H9 (cell line): ENCODE measurements around the gene SLCO3A1. TPM values are rescaled to one million over a fixed set of nuclear protein-coding genes. Genes with fewer than 3 reads are reported as not detected.

Experiments
- DNase-seq: peaks from one replicate; pipeline ENCODE4 v3.0.0-alpha.2; 2017
- H2AFZ ChIP-seq: one replicate; pipeline ENCODE4 v1.6.1; 2013; ENCODE audit warnings: mild to moderate bottlenecking, low read length, control low read depth, moderate library complexity
- H2AK5ac ChIP-seq: 2 replicates; pipeline ENCODE4 v1.6.1; 2013; ENCODE audit warnings: low read length, control low read depth, mixed read lengths; ENCODE audit not compliant: insufficient read length
- H2BK120ac ChIP-seq: one replicate; pipeline ENCODE4 v1.6.1; 2013; ENCODE audit warnings: low read depth, mild to moderate bottlenecking, low read length, control low read depth, inconsistent platforms; ENCODE audit not compliant: poor library complexity, severe bottlenecking
- H2BK12ac ChIP-seq: 2 replicates; pipeline ENCODE4 v1.6.1; 2013; ENCODE audit warnings: low read length, control low read depth, mixed read lengths, low read depth; ENCODE audit not compliant: insufficient read length
- H2BK15ac ChIP-seq: 2 replicates; pipeline ENCODE4 v1.6.1; 2013; ENCODE audit warnings: low read depth, low read length, control low read depth
- H2BK20ac ChIP-seq: one replicate; pipeline ENCODE4 v1.6.1; 2013; ENCODE audit warnings: low read depth, mild to moderate bottlenecking, low read length, control low read depth, inconsistent platforms; ENCODE audit not compliant: poor library complexity, severe bottlenecking
- H2BK5ac ChIP-seq: 2 replicates; pipeline ENCODE4 v1.6.1; 2013; ENCODE audit warnings: low read length, control low read depth, mixed read lengths; ENCODE audit not compliant: insufficient read length
- H3K14ac ChIP-seq: 2 replicates; pipeline ENCODE4 v1.6.1; 2013; ENCODE audit warnings: low read length, control low read depth; ENCODE audit not compliant: insufficient read depth
- H3K18ac ChIP-seq: 2 replicates; pipeline ENCODE4 v1.6.1; 2013; ENCODE audit warnings: low read depth, mild to moderate bottlenecking, mixed read lengths, low read length, control low read depth; ENCODE audit not compliant: insufficient read length
- H3K23ac ChIP-seq: 2 replicates; pipeline ENCODE4 v1.6.1; 2013; ENCODE audit warnings: low read length, control low read depth, mixed read lengths, low read depth; ENCODE audit not compliant: insufficient read length
- H3K23me2 ChIP-seq: 2 replicates; pipeline ENCODE4 v1.6.1; 2013; ENCODE audit warnings: low read depth, mild to moderate bottlenecking, mixed read lengths, low read length, control low read depth; ENCODE audit not compliant: insufficient read length, poor library complexity, severe bottlenecking
- H3K27ac ChIP-seq: 2 replicates; pipeline ENCODE4 v1.5.1; 2013; ENCODE audit warnings: low read length, control low read depth, mixed read lengths, low read depth; ENCODE audit not compliant: insufficient read length
- H3K27me3 ChIP-seq: 2 replicates; pipeline ENCODE4 v1.6.1; 2013; ENCODE audit warnings: low read length, control low read depth, inconsistent platforms; ENCODE audit not compliant: insufficient read depth
- H3K4ac ChIP-seq: 2 replicates; pipeline ENCODE4 v1.6.1; 2013; ENCODE audit warnings: low read depth, mild to moderate bottlenecking, control low read depth, inconsistent platforms, low read length, moderate library complexity
- H3K4me1 ChIP-seq: 2 replicates; pipeline ENCODE4 v1.6.1; 2013; ENCODE audit warnings: low read length, control low read depth, inconsistent platforms; ENCODE audit not compliant: insufficient read depth
- H3K4me2 ChIP-seq: 2 replicates; pipeline ENCODE4 v1.6.1; 2013; ENCODE audit warnings: low read length, control low read depth, mixed read lengths; ENCODE audit not compliant: insufficient read length, insufficient read depth
- H3K56ac ChIP-seq: 2 replicates; pipeline ENCODE4 v1.6.1; 2013; ENCODE audit warnings: low read depth, mild to moderate bottlenecking, mixed read lengths, low read length, control low read depth; ENCODE audit not compliant: insufficient read length
- H3K79me1 ChIP-seq: 2 replicates; pipeline ENCODE4 v1.6.1; 2013; ENCODE audit warnings: low read depth, mild to moderate bottlenecking, moderate library complexity, low read length, control low read depth, inconsistent platforms; ENCODE audit not compliant: insufficient read depth, poor library complexity, severe bottlenecking
- H3K79me2 ChIP-seq: 2 replicates; pipeline ENCODE4 v1.6.1; 2013; ENCODE audit warnings: low read length, control low read depth, inconsistent platforms; ENCODE audit not compliant: insufficient read depth
- H3K9ac ChIP-seq: 2 replicates; pipeline ENCODE4 v1.6.1; 2013; ENCODE audit warnings: low read length, control low read depth, mixed read lengths; ENCODE audit not compliant: insufficient read length; ENCODE audit errors: extremely low read depth
- H3K9me3 ChIP-seq: one replicate; pipeline ENCODE4 v1.6.1; 2013; ENCODE audit warnings: low read depth, low read length, inconsistent platforms; ENCODE audit not compliant: control insufficient read depth
- H3T11ph ChIP-seq: one replicate; pipeline ENCODE4 v1.6.1; 2013; ENCODE audit warnings: mild to moderate bottlenecking, low read length, control low read depth, inconsistent platforms
- H4K20me1 ChIP-seq: one replicate; pipeline ENCODE4 v1.6.1; 2013; ENCODE audit not compliant: control insufficient read depth, insufficient read length, insufficient read depth
- H4K5ac ChIP-seq: 2 replicates; pipeline ENCODE4 v1.6.1; 2013; ENCODE audit warnings: low read depth, mild to moderate bottlenecking, mixed read lengths, low read length, control low read depth; ENCODE audit not compliant: insufficient read length
- H4K8ac ChIP-seq: replicated peaks from 2 replicates; pipeline ENCODE4 v1.6.1; 2013; ENCODE audit warnings: low read length, control low read depth, mixed read lengths, low read depth; ENCODE audit not compliant: insufficient read length
- H4K91ac ChIP-seq: 2 replicates; pipeline ENCODE4 v1.6.1; 2013; ENCODE audit warnings: low read depth, mild to moderate bottlenecking, moderate library complexity, mixed read lengths, low read length, control low read depth; ENCODE audit not compliant: insufficient read length
- H3K27ac Mint-ChIP-seq, 3 experiments: 2 replicates in 2 of 3; 3 replicates in 1 of 3; pipeline ENCODE4 v1.8.0; 2020 to 2021; ENCODE audit warnings: mixed read lengths in 3 of 3, mild to moderate bottlenecking in 1 of 3, moderate library complexity in 1 of 3
- H3K27me3 Mint-ChIP-seq: 2 replicates; pipeline ENCODE4 v1.8.0; 2021; ENCODE audit warnings: low read depth, mild to moderate bottlenecking, moderate library complexity, mixed read lengths
- H3K36me3 Mint-ChIP-seq, 3 experiments: 2 replicates in 2 of 3; 3 replicates in 1 of 3; pipeline ENCODE4 v1.8.0; 2020 to 2021; ENCODE audit warnings: low read depth in 3 of 3, mixed read lengths in 3 of 3; ENCODE audit not compliant: insufficient read depth in 1 of 3
- H3K4me1 Mint-ChIP-seq, 2 experiments: 2 replicates each; pipeline ENCODE4 v1.8.0; 2020; ENCODE audit warnings: mixed read lengths in 2 of 2
- H3K4me3 Mint-ChIP-seq, 2 experiments: 2 replicates in 1 of 2; 3 replicates in 1 of 2; pipeline ENCODE4 v1.8.0; 2020 to 2021; ENCODE audit warnings: mild to moderate bottlenecking in 2 of 2, mixed read lengths in 2 of 2, moderate library complexity in 1 of 2
- H3K9me3 Mint-ChIP-seq, 2 experiments: 2 replicates in 1 of 2; 3 replicates in 1 of 2; pipeline ENCODE4 v1.8.0; 2020; ENCODE audit warnings: mild to moderate bottlenecking in 2 of 2, mixed read lengths in 2 of 2, moderate library complexity in 1 of 2
- WGBS: extraction: QIAGEN DNeasy Blood & Tissue Kit; methylation state at CpG from one replicate; pipeline ENCODE4 v1.1.7; 2013; ENCODE audit warnings: missing lambda C conversion rate, low lambda C conversion rate, mixed read lengths; ENCODE audit not compliant: insufficient read length; ENCODE audit errors: extremely low coverage; 5-methylcytosine and 5-hydroxymethylcytosine counted together
- total RNA-seq: library from RNA; stranded (reverse); gene quantifications from 2 replicates; pipeline ENCODE4 v1.2.1, GENCODE V29; 2021
- TF ChIP-seq, protein P1 (sequence below): fragments of 200-600 bp; sonication (generic); conservative IDR thresholded peaks from 3 replicates; pipeline ENCODE4 v1.8.0; 2021; ENCODE audit warnings: antibody characterized with exemption, mild to moderate bottlenecking

SLCO3A1 gene
- total RNA-seq, 1 experiment from 2014 or later, result 9.4 TPM

DNA sequence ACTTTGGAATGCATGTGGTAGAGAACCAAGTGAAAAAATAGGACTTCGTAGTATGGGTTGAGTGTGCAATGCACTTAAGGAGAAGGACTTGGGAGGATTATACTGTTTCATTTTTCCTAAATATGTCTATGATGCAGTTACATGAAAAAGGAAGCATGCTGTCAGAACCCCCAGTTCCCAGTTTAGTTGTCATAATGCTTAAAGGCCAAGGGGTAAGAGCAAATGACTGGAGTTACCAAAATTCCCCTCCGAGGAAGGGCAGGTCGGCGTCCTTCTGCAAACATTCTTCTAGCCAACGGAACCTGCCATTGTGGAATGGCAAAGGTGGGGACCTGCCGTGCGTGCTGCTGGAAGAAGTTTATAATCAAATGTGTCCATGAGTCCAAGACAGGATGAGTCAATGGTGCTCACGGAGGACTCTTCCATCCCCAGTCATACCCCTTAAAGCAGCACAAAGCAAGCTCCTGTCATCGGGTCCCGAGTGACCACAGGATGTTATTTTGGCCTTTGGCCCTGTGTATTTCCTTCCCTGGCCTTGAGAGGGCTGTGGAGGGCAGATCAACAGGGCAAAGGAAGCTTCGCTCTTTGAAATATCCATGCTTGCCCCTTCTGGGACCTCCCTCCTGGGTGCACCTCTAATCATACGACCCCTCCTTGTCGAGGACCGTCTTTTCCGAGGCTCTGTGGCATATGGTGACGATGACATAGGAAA, 93.2 kb downstream of the SLCO3A1 start:
- peaks cover 6% of the 10 kb centered on the region; the same call in 1 of the 2 replicates for H3K4me1 ChIP-seq
- H3T11ph ChIP-seq, result no peak overlapping the region
- no peak overlapping the region for H3K9ac ChIP-seq
- H4K91ac ChIP-seq, result peak overlapping the region; percentile 4
- H3K4me3 Mint-ChIP-seq, result no peak overlapping the region
- H3K9me3 Mint-ChIP-seq, result no peaks in the 10 kb centered on the region
- H3K14ac ChIP-seq, result no peak overlapping the region; the same call in 1 of the 2 replicates
- no peak overlapping the region for H2BK5ac ChIP-seq
- no peak overlapping the region for H2AFZ ChIP-seq
- H3K9me3 ChIP-seq, result no peaks in the 10 kb centered on the region
- H3K18ac ChIP-seq, result no peak overlapping the region
- no peak overlapping the region for H2AK5ac ChIP-seq
- H3K36me3 Mint-ChIP-seq, result peaks cover 0 to 4% (median 3%) of the 10 kb centered on the region in 3 experiments; a peak in 2 of 7 replicates
- H3K79me2 ChIP-seq, result no peaks in the 10 kb centered on the region; the same call in 1 of the 2 replicates
- no peak overlapping the region for H3K27ac ChIP-seq
- TF ChIP-seq, protein P1, sequence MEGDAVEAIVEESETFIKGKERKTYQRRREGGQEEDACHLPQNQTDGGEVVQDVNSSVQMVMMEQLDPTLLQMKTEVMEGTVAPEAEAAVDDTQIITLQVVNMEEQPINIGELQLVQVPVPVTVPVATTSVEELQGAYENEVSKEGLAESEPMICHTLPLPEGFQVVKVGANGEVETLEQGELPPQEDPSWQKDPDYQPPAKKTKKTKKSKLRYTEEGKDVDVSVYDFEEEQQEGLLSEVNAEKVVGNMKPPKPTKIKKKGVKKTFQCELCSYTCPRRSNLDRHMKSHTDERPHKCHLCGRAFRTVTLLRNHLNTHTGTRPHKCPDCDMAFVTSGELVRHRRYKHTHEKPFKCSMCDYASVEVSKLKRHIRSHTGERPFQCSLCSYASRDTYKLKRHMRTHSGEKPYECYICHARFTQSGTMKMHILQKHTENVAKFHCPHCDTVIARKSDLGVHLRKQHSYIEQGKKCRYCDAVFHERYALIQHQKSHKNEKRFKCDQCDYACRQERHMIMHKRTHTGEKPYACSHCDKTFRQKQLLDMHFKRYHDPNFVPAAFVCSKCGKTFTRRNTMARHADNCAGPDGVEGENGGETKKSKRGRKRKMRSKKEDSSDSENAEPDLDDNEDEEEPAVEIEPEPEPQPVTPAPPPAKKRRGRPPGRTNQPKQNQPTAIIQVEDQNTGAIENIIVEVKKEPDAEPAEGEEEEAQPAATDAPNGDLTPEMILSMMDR, result peak; percentile 49
- peak; percentile 46 for DNase-seq
- no peak overlapping the region for H2BK120ac ChIP-seq
- H4K20me1 ChIP-seq, result no peaks in the 10 kb centered on the region
- peak overlapping the region; percentile 86 to 97 (median 97); a peak in 6 of 7 replicates for H3K27ac Mint-ChIP-seq
- WGBS, result no CpG with 5 or more reads among the region's 16 CpGs
- no peak overlapping the region for H2BK20ac ChIP-seq
- no peak overlapping the region for H3K56ac ChIP-seq
- H2BK15ac ChIP-seq, result no peak overlapping the region
- H3K4me1 Mint-ChIP-seq, result peaks cover 65 to 72% of the 10 kb centered on the region in 2 experiments
- no peak overlapping the region for H3K4me2 ChIP-seq
- peaks cover 3% of the 10 kb centered on the region for H3K79me1 ChIP-seq
- no peaks in the 10 kb centered on the region for H3K27me3 ChIP-seq
- H2BK12ac ChIP-seq, result no peak overlapping the region
- H4K8ac ChIP-seq, result no peak overlapping the region
- H3K27me3 Mint-ChIP-seq, result no peaks in the 10 kb centered on the region
- no peak overlapping the region for H3K4ac ChIP-seq
- H4K5ac ChIP-seq, result no peak overlapping the region
- no peaks in the 10 kb centered on the region for H3K23me2 ChIP-seq
- no peak overlapping the region for H3K23ac ChIP-seq
